ENCODE measurements around the gene ZNF546. TPM values are rescaled to one million over a fixed set of nuclear protein-coding genes. Genes with fewer than 3 reads are reported as not detected.

Gene ZNF546
- total RNA-seq, 1 experiment from 2014 or later, result 3.6 TPM

DNA sequence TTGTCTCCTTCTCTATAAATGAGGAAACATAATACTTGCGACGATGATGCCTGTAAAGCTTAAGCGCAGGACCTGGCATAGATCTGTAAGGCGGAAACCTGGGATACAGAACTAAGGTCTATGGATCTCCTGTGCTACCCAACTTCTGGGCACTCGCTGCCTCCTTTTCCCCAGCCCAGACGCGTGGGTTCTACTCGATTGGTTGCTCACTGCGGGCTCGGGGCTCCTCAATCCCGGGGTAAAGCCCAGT is 26.5 kb upstream of the ZNF546 start:
- Histone ChIP-seq H3K4me3 (peak overlapping the region; percentile 85), H3K27me3 (ENCODE audit: insufficient read depth, low read depth) (no peaks in the 10 kb centered on the region), H3K27ac (peak overlapping the region; percentile 71), H3K36me3 (ENCODE audit: low read depth) (peaks cover 14% of the 10 kb centered on the region; the same call in 1 of the 2 replicates), H3K79me2 (ENCODE audit: low read depth) (peaks cover 28% of the 10 kb centered on the region), H3K9me3 (ENCODE audit: insufficient read depth, low read depth) (no peaks in the 10 kb centered on the region), H2AFZ (peak overlapping the region; percentile 93), H3K4me1 (replicated peaks; ENCODE audit: insufficient read depth) (peaks cover 18% of the 10 kb centered on the region), H3K4me2 (peak overlapping the region; percentile 85), H4K20me1 (ENCODE audit: insufficient read depth) (no peaks in the 10 kb centered on the region), H3K9me2 (ENCODE audit: insufficient read depth) (no peaks in the 10 kb centered on the region), H3F3A (ENCODE audit: insufficient read depth, low read depth) (peaks cover 4% of the 10 kb centered on the region; the same call in 1 of the 2 replicates)
- DNase-seq, result no peak
- intact Hi-C loops (cut with micrococcal nuclease; ENCODE audit: unreplicated experiment), result no loop called here
- no peak for TF ChIP-seq EZH2 (IDR thresholded peaks at IDR 0.05; ENCODE audit: low read depth)
- TF ChIP-seq, protein P1, sequence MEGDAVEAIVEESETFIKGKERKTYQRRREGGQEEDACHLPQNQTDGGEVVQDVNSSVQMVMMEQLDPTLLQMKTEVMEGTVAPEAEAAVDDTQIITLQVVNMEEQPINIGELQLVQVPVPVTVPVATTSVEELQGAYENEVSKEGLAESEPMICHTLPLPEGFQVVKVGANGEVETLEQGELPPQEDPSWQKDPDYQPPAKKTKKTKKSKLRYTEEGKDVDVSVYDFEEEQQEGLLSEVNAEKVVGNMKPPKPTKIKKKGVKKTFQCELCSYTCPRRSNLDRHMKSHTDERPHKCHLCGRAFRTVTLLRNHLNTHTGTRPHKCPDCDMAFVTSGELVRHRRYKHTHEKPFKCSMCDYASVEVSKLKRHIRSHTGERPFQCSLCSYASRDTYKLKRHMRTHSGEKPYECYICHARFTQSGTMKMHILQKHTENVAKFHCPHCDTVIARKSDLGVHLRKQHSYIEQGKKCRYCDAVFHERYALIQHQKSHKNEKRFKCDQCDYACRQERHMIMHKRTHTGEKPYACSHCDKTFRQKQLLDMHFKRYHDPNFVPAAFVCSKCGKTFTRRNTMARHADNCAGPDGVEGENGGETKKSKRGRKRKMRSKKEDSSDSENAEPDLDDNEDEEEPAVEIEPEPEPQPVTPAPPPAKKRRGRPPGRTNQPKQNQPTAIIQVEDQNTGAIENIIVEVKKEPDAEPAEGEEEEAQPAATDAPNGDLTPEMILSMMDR (conservative IDR thresholded peaks at IDR 0.05), result no peak
- TSS peak; percentile 72 for BruUV-seq (replicated peaks)
- POLR2A ChIA-PET (ENCODE audit: unreplicated experiment), result interaction anchor here (0.5 to 1.0 kb wide), 8 partner anchors 21 to 539 kb away, joined by 3 to 16 read pairs (median 6); no protein-coding TSS in a partner anchor
- CTCF ChIA-PET, result interaction anchor here (1.0 to 1.4 kb wide), 3 partner anchors 124 to 296 kb away, joined by 3 to 5 read pairs (median 5); partner anchors contain the start of gene FBL

DNA sequence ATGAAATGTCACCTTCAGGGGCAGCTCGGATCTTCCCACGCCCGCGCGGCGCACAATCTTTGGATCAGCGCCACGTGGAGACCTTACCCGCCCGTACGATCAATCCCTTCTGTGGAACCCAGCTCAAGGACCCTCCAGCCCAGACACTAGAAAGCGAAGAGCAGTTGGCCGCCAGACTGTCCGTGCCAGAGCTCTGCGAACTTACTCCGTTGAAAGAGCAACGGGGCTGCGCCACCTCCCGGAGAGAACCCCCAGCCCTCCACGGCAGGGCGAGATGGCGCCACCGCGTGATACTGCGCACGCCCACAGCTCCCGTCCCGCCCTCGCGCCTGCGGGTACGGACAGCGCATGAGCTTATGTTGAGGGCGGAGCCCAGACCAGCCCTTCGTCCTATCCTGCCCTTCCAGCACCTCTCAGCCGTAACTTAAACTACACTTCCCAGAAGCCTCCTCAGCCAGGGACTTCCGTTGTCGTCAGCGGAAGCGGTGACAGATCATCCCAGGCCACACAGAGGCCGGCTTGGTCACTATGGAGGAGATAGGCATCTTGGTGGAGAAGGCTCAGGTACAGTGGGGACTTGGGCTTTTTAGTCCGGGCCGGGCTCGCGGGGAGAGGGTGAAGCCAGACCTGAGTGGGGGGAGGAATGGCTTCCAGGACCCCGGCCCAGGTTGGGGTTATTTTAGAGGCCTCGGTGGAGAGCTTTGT is 26.0 kb upstream of the ZNF546 start, which contains the start of gene PSMC4:
TSS of gene PSMC4 (plus strand) at position 491 of the 705 bp plus-strand sequence. CDS start at position 529, 38 bp downstream.
- intact Hi-C loops (cut with micrococcal nuclease; ENCODE audit: unreplicated experiment), result loop anchor here (1.0 kb wide), 2 partner anchors 25 to 125 kb away; partner anchors contain the start of gene FBL
- no TSS peak for BruUV-seq (replicated peaks)
- H3K4me1 ChIP-seq (replicated peaks; ENCODE audit: insufficient read depth), result peaks cover 18% of the 10 kb centered on the region
- H2AFZ ChIP-seq, result peak within 1 kb of the TSS; percentile 93
- peak within 1 kb of the TSS; percentile 90 for H3K4me3 ChIP-seq
- peak within 1 kb of the TSS; percentile 95 for H3K4me2 ChIP-seq
- no peaks in the 10 kb centered on the region for H3K27me3 ChIP-seq (ENCODE audit: insufficient read depth, low read depth)
- H4K20me1 ChIP-seq (ENCODE audit: insufficient read depth), result no peaks in the 10 kb centered on the region
- ChIA-PET CTCF (interaction anchor here (1.0 to 1.4 kb wide), 3 partner anchors 124 to 297 kb away, joined by 3 to 5 read pairs (median 5); partner anchors contain the start of gene FBL), POLR2A (ENCODE audit: unreplicated experiment) (interaction anchor here (0.5 to 1.0 kb wide), 10 partner anchors 21 to 567 kb away, joined by 3 to 16 read pairs (median 6); no protein-coding TSS in a partner anchor)
- peak; percentile 95 to 98 for DNase-seq
- peaks cover 4% of the 10 kb centered on the region; the same call in 1 of the 2 replicates for H3F3A ChIP-seq (ENCODE audit: insufficient read depth, low read depth)
- no peaks in the 10 kb centered on the region for H3K9me2 ChIP-seq (ENCODE audit: insufficient read depth)
- peaks cover 28% of the 10 kb centered on the region for H3K79me2 ChIP-seq (ENCODE audit: low read depth)
- peaks cover 14% of the 10 kb centered on the region; the same call in 1 of the 2 replicates for H3K36me3 ChIP-seq (ENCODE audit: low read depth)
- H3K27ac ChIP-seq, result peak within 1 kb of the TSS; percentile 71
- no peaks in the 10 kb centered on the region for H3K9me3 ChIP-seq (ENCODE audit: insufficient read depth, low read depth)
- no peak for TF ChIP-seq EZH2 (IDR thresholded peaks at IDR 0.05; ENCODE audit: low read depth)
- TF ChIP-seq, protein P1 (conservative IDR thresholded peaks at IDR 0.05), result peak; percentile 63

DNA sequence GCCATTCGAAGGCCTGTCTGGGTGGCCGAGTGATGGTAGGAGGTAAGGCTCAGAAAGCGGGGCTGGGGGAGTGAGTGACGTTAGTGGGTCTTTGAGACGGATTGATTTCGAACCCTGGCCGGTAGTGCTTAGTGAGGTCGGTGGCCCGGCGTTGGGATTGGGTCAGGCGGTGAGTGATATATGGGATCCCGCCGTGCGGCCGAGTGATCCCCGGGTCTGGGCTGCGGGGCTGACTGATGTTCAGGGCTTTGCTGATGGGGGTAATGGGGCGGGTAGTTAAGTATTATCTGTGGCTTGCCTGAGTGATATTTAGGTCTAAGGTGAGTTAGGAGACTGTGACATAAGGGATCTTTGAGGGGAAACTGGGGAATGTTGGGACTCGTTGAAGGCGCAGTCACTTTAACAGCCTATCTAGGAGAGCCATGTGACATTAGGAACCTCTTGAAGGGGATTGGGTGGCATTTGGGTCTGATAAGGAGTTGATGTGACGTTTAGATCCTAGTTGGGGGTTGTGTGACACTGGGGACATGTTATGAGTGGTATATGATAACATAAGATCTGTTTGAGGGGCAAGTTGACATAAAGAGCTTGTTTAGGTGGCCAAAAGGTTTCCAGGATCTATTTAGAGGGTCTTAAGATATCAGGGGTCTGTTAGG is 25.4 kb upstream of the ZNF546 start:
- H3F3A ChIP-seq (ENCODE audit: insufficient read depth, low read depth), result peaks cover 4% of the 10 kb centered on the region; the same call in 1 of the 2 replicates
- H3K36me3 ChIP-seq (ENCODE audit: low read depth), result peaks cover 14% of the 10 kb centered on the region; the same call in 1 of the 2 replicates
- H3K9me3 ChIP-seq (ENCODE audit: insufficient read depth, low read depth), result no peaks in the 10 kb centered on the region
- CTCF ChIA-PET, result no interaction called here
- peak overlapping the region; percentile 90 for H3K4me3 ChIP-seq
- no peaks in the 10 kb centered on the region for H3K27me3 ChIP-seq (ENCODE audit: insufficient read depth, low read depth)
- peaks cover 18% of the 10 kb centered on the region for H3K4me1 ChIP-seq (replicated peaks; ENCODE audit: insufficient read depth)
- intact Hi-C loops (cut with micrococcal nuclease; ENCODE audit: unreplicated experiment), result loop anchor here (1.0 kb wide), 2 partner anchors 25 to 125 kb away; partner anchors contain the start of gene FBL
- TF ChIP-seq, protein P1 (conservative IDR thresholded peaks at IDR 0.05), result no peak
- no peak for TF ChIP-seq EZH2 (IDR thresholded peaks at IDR 0.05; ENCODE audit: low read depth)
- BruUV-seq (replicated peaks), result no TSS peak
- H3K79me2 ChIP-seq (ENCODE audit: low read depth), result peaks cover 28% of the 10 kb centered on the region
- H3K4me2 ChIP-seq, result peak overlapping the region; percentile 95
- no peaks in the 10 kb centered on the region for H4K20me1 ChIP-seq (ENCODE audit: insufficient read depth)
- POLR2A ChIA-PET (ENCODE audit: unreplicated experiment), result interaction anchor here (0.5 to 1.0 kb wide), 3 partner anchors 125 to 568 kb away, joined by 3 to 6 read pairs (median 3); no protein-coding TSS in a partner anchor
- no peaks in the 10 kb centered on the region for H3K9me2 ChIP-seq (ENCODE audit: insufficient read depth)
- H3K27ac ChIP-seq, result peak overlapping the region; percentile 31; the same call in 1 of the 2 replicates
- DNase-seq, result no peak
- peak overlapping the region; percentile 72 for H2AFZ ChIP-seq
